IMR-90 (cell line): ENCODE results near the gene DOCK2. TPM values are rescaled to one million over a fixed set of nuclear protein-coding genes. Genes with fewer than 3 reads are reported as not detected.

Experiments used
- ATAC-seq: fragments of 200-7000 bp; cut with Tn5 transposase; 2 replicates; pipeline ENCODE4 v1.9.1; 2020; ENCODE audit warnings: low read depth, mild to moderate bottlenecking, moderate library complexity
- BruUV-seq: library from RNA; stranded (reverse); fragments of 400-500 nt; replicated peaks from 2 replicates; lab custom pipeline; 2021; lab: Mats Ljungman, UMichigan
- CTCF ChIA-PET: fragments of 300-600 bp; formaldehyde crosslinking; extraction: SDS; loops from one replicate; lab custom pipeline; 2021; ENCODE audit warnings: antibody characterized with exemption; lab: Yijun Ruan, JAX
- POLR2A ChIA-PET: fragments of 300-600 bp; sonication (Branson Sonifier 250); formaldehyde crosslinking; loops from one replicate; lab custom pipeline; 2022; ENCODE audit warnings: antibody characterized with exemption; ENCODE audit not compliant: unreplicated experiment; lab: Charles Lee
- DNase-seq: peaks from one replicate; pipeline ENCODE4 v3.0.0; 2013
- H2AFZ ChIP-seq: replicated peaks from 2 replicates; pipeline ENCODE3; 2013; ENCODE audit warnings: low read length, mild to moderate bottlenecking; ENCODE audit not compliant: poor library complexity
- H2AK5ac ChIP-seq: 2 replicates; pipeline ENCODE4 v1.6.1; 2013; ENCODE audit warnings: low read depth, low read length, inconsistent platforms
- H2AK9ac ChIP-seq: replicated peaks from 2 replicates; pipeline ENCODE3; 2013; ENCODE audit warnings: mild to moderate bottlenecking, low read depth, low read length, moderate library complexity; ENCODE audit not compliant: poor library complexity
- H2BK120ac ChIP-seq: 2 replicates; pipeline ENCODE4 v1.6.1; 2013; ENCODE audit warnings: low read depth, low read length, inconsistent platforms
- H2BK15ac ChIP-seq: 3 replicates; pipeline ENCODE4 v1.6.1; 2013; ENCODE audit warnings: low read depth, low read length, inconsistent platforms
- H2BK20ac ChIP-seq: 2 replicates; pipeline ENCODE4 v1.6.1; 2013; ENCODE audit warnings: low read depth, mild to moderate bottlenecking, inconsistent platforms, low read length, moderate library complexity
- H2BK5ac ChIP-seq: 2 replicates; pipeline ENCODE4 v1.6.1; 2013; ENCODE audit warnings: mild to moderate bottlenecking, low read depth, low read length, inconsistent platforms; ENCODE audit not compliant: poor library complexity, severe bottlenecking
- H3K14ac ChIP-seq: replicated peaks from 2 replicates; pipeline ENCODE4 v1.6.1; 2013; ENCODE audit warnings: low read depth, low read length, inconsistent platforms
- H3K18ac ChIP-seq: 2 replicates; pipeline ENCODE4 v1.6.1; 2013; ENCODE audit warnings: low read depth, low read length, control low read depth
- H3K23ac ChIP-seq: 2 replicates; pipeline ENCODE4 v1.6.1; 2013; ENCODE audit warnings: low read depth, low read length, inconsistent platforms
- H3K27ac ChIP-seq: 2 replicates; pipeline ENCODE4 v1.5.1; 2013; ENCODE audit warnings: mild to moderate bottlenecking, control low read depth, low read length; ENCODE audit not compliant: insufficient read depth
- H3K27me3 ChIP-seq: 2 replicates; pipeline ENCODE4 v1.6.1; 2013; ENCODE audit warnings: low read length; ENCODE audit not compliant: control insufficient read depth, insufficient read depth
- H3K36me3 ChIP-seq: 2 replicates; pipeline ENCODE4 v1.6.1; 2013; ENCODE audit warnings: low read length, mixed read lengths; ENCODE audit not compliant: control insufficient read depth, insufficient read depth
- H3K4ac ChIP-seq: 2 replicates; pipeline ENCODE4 v1.6.1; 2013; ENCODE audit warnings: low read depth, low read length, inconsistent platforms
- H3K4me1 ChIP-seq: 2 replicates; pipeline ENCODE4 v1.6.1; 2013; ENCODE audit warnings: low read length, mixed read lengths; ENCODE audit not compliant: control insufficient read depth, insufficient read depth
- H3K4me2 ChIP-seq: 2 replicates; pipeline ENCODE4 v1.6.1; 2013; ENCODE audit warnings: low read depth, mild to moderate bottlenecking, control low read depth, low read length, moderate library complexity
- H3K4me3 ChIP-seq: 2 replicates; pipeline ENCODE4 v1.5.1; 2013; ENCODE audit warnings: low read depth, mild to moderate bottlenecking, control low read depth, low read length, moderate library complexity; ENCODE audit not compliant: insufficient read depth
- H3K56ac ChIP-seq: 2 replicates; pipeline ENCODE4 v1.6.1; 2013; ENCODE audit warnings: low read length, inconsistent platforms; ENCODE audit not compliant: insufficient read depth; ENCODE audit errors: extremely low read depth
- H3K79me1 ChIP-seq, 2 experiments: 2 replicates each; pipeline ENCODE4 v1.6.1; 2013; ENCODE audit warnings: low read length in 2 of 2, inconsistent platforms in 1 of 2, low read depth in 1 of 2
- H3K9ac ChIP-seq: 2 replicates; pipeline ENCODE4 v1.6.1; 2013; ENCODE audit warnings: low read depth, low read length, control low read depth
- H3K9me1 ChIP-seq: 2 replicates; pipeline ENCODE4 v1.6.1; 2013; ENCODE audit warnings: low read length, inconsistent platforms; ENCODE audit not compliant: insufficient read depth
- H3K9me3 ChIP-seq: 2 replicates; pipeline ENCODE4 v1.6.1; 2013; ENCODE audit warnings: low read length; ENCODE audit not compliant: control insufficient read depth, insufficient read depth
- H4K20me1 ChIP-seq: 2 replicates; pipeline ENCODE4 v1.6.1; 2013; ENCODE audit warnings: low read length, inconsistent platforms; ENCODE audit not compliant: insufficient read depth
- H4K5ac ChIP-seq: 2 replicates; pipeline ENCODE4 v1.6.1; 2013; ENCODE audit warnings: mild to moderate bottlenecking, low read depth, low read length, control low read depth
- H4K8ac ChIP-seq, 2 experiments: 2 replicates each; pipeline ENCODE4 v1.6.1; 2013; ENCODE audit warnings: low read depth in 2 of 2, low read length in 2 of 2, control low read depth in 1 of 2, inconsistent platforms in 1 of 2
- H4K91ac ChIP-seq: 2 replicates; pipeline ENCODE4 v1.6.1; 2013; ENCODE audit warnings: low read depth, low read length, inconsistent platforms; ENCODE audit not compliant: insufficient read depth
- NFE2L2 ChIP-seq: fragments of 150-350 bp; IDR thresholded peaks from 2 replicates; pipeline ENCODE4 v1.6.1; 2016; ENCODE audit warnings: low read depth, mild to moderate bottlenecking, low read length
- POLR2A ChIP-seq: IDR thresholded peaks from 2 replicates; pipeline ENCODE4 v1.6.1; 2012; ENCODE audit warnings: mild to moderate bottlenecking, low read depth, low read length
- RFX5 ChIP-seq: IDR thresholded peaks from 2 replicates; pipeline ENCODE4 v1.8.0; 2012; ENCODE audit warnings: low read depth, mild to moderate bottlenecking, low read length, moderate library complexity
- WGBS, 2 experiments: methylation state at CpG; one replicate each; pipeline versions ENCODE4 v1.1.5 to v1.1.7; 2013; ENCODE audit warnings: missing lambda C conversion rate in 2 of 2; ENCODE audit not compliant: insufficient read length in 1 of 2; ENCODE audit errors: extremely low coverage in 2 of 2; 5-methylcytosine and 5-hydroxymethylcytosine counted together
- dilution Hi-C: fragments of 300-500 bp; cut with HindIII; formaldehyde crosslinking; loops from one replicate; pipeline ENCODE4 v1.14.3; 2018; ENCODE audit warnings: low sequenced_read_pairs; ENCODE audit not compliant: unreplicated experiment
- in situ Hi-C: fragments of 300-500 bp; cut with MboI; formaldehyde crosslinking; loops from 3 replicates; pipeline ENCODE4 v1.14.3; 2019; ENCODE audit warnings: low sequenced_read_pairs, inconsistent platforms, mixed read lengths
- intact Hi-C: fragments of 100-400 bp; cut with micrococcal nuclease; formaldehyde crosslinking; loops from 2 replicates; pipeline ENCODE4 v1.10.0; 2022
- polyA plus RNA-seq, 3 experiments: library from polyadenylated mRNA; depleted of rRNA; stranded (reverse); fragments of >200 nt; gene quantifications; 2 replicates each; pipeline ENCODE4 v1.2.3, GENCODE V29; 2012; ENCODE audit warnings: low replicate concordance in 1 of 3
- total RNA-seq: library from RNA; depleted of rRNA; stranded (reverse); fragments of >200 nt; gene quantifications from 2 replicates; pipeline ENCODE4 v1.2.3, GENCODE V29; 2012

DOCK2 gene
- total and polyA plus RNA-seq, 2 of the 4 experiments (the other 2 are of a cell fraction) = 0.72 to 3.0 TPM

- no peak overlapping the region for H2BK5ac ChIP-seq
- TF ChIP-seq POLR2A = no peak
- TF ChIP-seq RFX5 = no peak
- no peak for TF ChIP-seq NFE2L2
- DNase-seq = no peak
- no peak overlapping the region for H3K18ac ChIP-seq
- no peaks in the 10 kb centered on the region for H3K27me3 ChIP-seq
- intact Hi-C loops = no loop called here
- H2AFZ ChIP-seq = no peak overlapping the region
- H3K4me1 ChIP-seq = peaks cover 6% of the 10 kb centered on the region; the same call in 1 of the 2 replicates
- H3K4ac ChIP-seq = no peak overlapping the region
- H3K27ac ChIP-seq = no peak overlapping the region
- POLR2A ChIA-PET = interaction anchor here (0.6 kb wide), 1 partner anchor 1088 kb away, joined by 11 read pairs; no protein-coding TSS in a partner anchor
- H3K14ac ChIP-seq = no peak overlapping the region
- H3K23ac ChIP-seq = no peak overlapping the region
- H3K4me2 ChIP-seq = no peak overlapping the region
- H4K20me1 ChIP-seq = no peaks in the 10 kb centered on the region
- H3K56ac ChIP-seq = no peak overlapping the region
- no peak overlapping the region for H2AK5ac ChIP-seq
- no peaks in the 10 kb centered on the region for H3K9me3 ChIP-seq
- in situ Hi-C loops = no loop called here
- no peak overlapping the region for H2BK20ac ChIP-seq
- WGBS, 2 experiments = 98% methylated on average over 5 of the region's 10 CpGs; no CpG with 5 or more reads in 1 of the 2 experiments
- no TSS peak for BruUV-seq
- dilution Hi-C loops = no loop called here
- H2BK120ac ChIP-seq = no peak overlapping the region
- H2AK9ac ChIP-seq = no peak overlapping the region
- H3K79me1 ChIP-seq = no peaks in the 10 kb centered on the region
- CTCF ChIA-PET = interaction anchor here (0.6 kb wide), 1 partner anchor 10 kb away, joined by 3 read pairs; no protein-coding TSS in a partner anchor
- no peak overlapping the region for H4K91ac ChIP-seq
- H4K8ac ChIP-seq = no peak overlapping the region
- no peak for ATAC-seq
- no peak overlapping the region for H4K5ac ChIP-seq
- peaks cover 2% of the 10 kb centered on the region; the same call in 1 of the 2 replicates for H3K9me1 ChIP-seq
- no peaks in the 10 kb centered on the region for H3K36me3 ChIP-seq
- no peak overlapping the region for H3K9ac ChIP-seq
- no peak overlapping the region for H3K4me3 ChIP-seq
- no peak overlapping the region for H2BK15ac ChIP-seq
These were observed 119.1 kb downstream of the DOCK2 start for GRCh38 chr5:169756071-169756765.
